HCT116 (cell line): ENCODE data around the gene ENHO. TPM values are rescaled to one million over a fixed set of nuclear protein-coding genes. Genes with fewer than 3 reads are reported as not detected.

Experiments used
- ATAC-seq: fragments of 200-7000 bp; cut with Tn5 transposase; 2 replicates; pipeline ENCODE4 v1.9.1; 2020; ENCODE audit warnings: mild to moderate bottlenecking, moderate library complexity
- BruUV-seq: library from RNA; stranded (reverse); fragments of 400-500 nt; replicated peaks from 2 replicates; lab custom pipeline; 2021; lab: Mats Ljungman, UMichigan
- CTCF ChIA-PET: fragments of 300-600 bp; sonication (Branson Sonifier 250); formaldehyde crosslinking; loops from one replicate; lab custom pipeline; 2021; ENCODE audit warnings: antibody characterized with exemption; lab: Charles Lee
- POLR2A ChIA-PET: fragments of 300-600, 350-600 bp; sonication (Branson Sonifier 250); formaldehyde crosslinking; loops from one replicate; lab custom pipeline; 2021; ENCODE audit warnings: antibody characterized with exemption; lab: Charles Lee
- RAD21 ChIA-PET, 2 experiments: fragments of 300-600 bp; sonication (Branson Sonifier 250); formaldehyde crosslinking; loops; one replicate each; lab custom pipeline; 2023; ENCODE audit warnings: low total read pairs in 2 of 2; ENCODE audit not compliant: uncharacterized antibody in 2 of 2, unreplicated experiment in 2 of 2, low non-redundant PET in 1 of 2; lab: Charles Lee
- DNase-seq: peaks from one replicate; pipeline ENCODE4 v3.0.0-alpha.2; 2010; ENCODE audit warnings: low read depth, low spot score
- H2AFZ ChIP-seq: fragments of 200-600 bp; shearing (Covaris generic), sonication (generic); 2 replicates; pipeline ENCODE4 v1.6.1; 2017; ENCODE audit warnings: low read depth, mixed run types, mixed read lengths, antibody characterized with exemption, low read length; ENCODE audit not compliant: poor library complexity, severe bottlenecking
- H3K27ac ChIP-seq: 2 replicates; pipeline ENCODE4 v1.5.1; 2012; ENCODE audit warnings: low read depth, low read length
- H3K27me3 ChIP-seq: fragments of 200-600 bp; sonication (generic); 2 replicates; pipeline ENCODE4 v1.6.1; 2016; ENCODE audit warnings: mixed run types, low read length, mixed read lengths; ENCODE audit not compliant: insufficient read depth
- H3K36me3 ChIP-seq, 2 experiments: fragments of 200-500 bp in 1 of 2; fragments of 200-600 bp in 1 of 2; sonication (Bioruptor generic) in 1 of 2; sonication (generic) in 1 of 2; 2 replicates each; pipeline versions ENCODE4 v1.5.1 to v1.6.1; 2014 to 2016; ENCODE audit warnings: low read length in 2 of 2, inconsistent platforms in 1 of 2, mixed read lengths in 1 of 2, mixed run types in 1 of 2; ENCODE audit not compliant: insufficient read depth in 2 of 2, control insufficient read depth in 1 of 2
- H3K4me1 ChIP-seq, 2 experiments: fragments of 200-600 bp in 1 of 2; sonication (generic) in 1 of 2; 2 replicates each; pipeline versions ENCODE4 v1.5.1 to v1.6.1; 2012 to 2017; ENCODE audit warnings: low read length in 2 of 2, inconsistent platforms in 1 of 2, mild to moderate bottlenecking in 1 of 2, mixed read lengths in 1 of 2, mixed run types in 1 of 2, moderate library complexity in 1 of 2; ENCODE audit not compliant: insufficient read depth in 2 of 2, control insufficient read depth in 1 of 2
- H3K4me2 ChIP-seq: fragments of 200-600 bp; sonication (generic); 2 replicates; pipeline ENCODE4 v1.6.1; 2017; ENCODE audit warnings: mixed run types, low read length, mixed read lengths
- H3K4me3 ChIP-seq, 2 experiments: fragments of 200-600 bp in 1 of 2; sonication (generic) in 1 of 2; replicated peaks in 1 of 2; 2 replicates each; pipeline ENCODE4 v1.5.1; 2011 to 2016; ENCODE audit warnings: low read length in 2 of 2, control low read depth in 1 of 2, low read depth in 1 of 2, mild to moderate bottlenecking in 1 of 2, mixed read lengths in 1 of 2, mixed run types in 1 of 2
- H3K79me2 ChIP-seq: fragments of 200-600 bp; sonication (generic); 2 replicates; pipeline ENCODE4 v1.6.1; 2017; ENCODE audit warnings: mild to moderate bottlenecking, mixed run types, low read length, moderate library complexity, mixed read lengths; ENCODE audit not compliant: insufficient read depth
- H3K9ac ChIP-seq: fragments of 200-600 bp; sonication (generic); 2 replicates; pipeline ENCODE4 v1.6.1; 2016; ENCODE audit warnings: low read length, mixed read lengths
- H3K9me2 ChIP-seq: fragments of 200-600 bp; sonication (generic), shearing (Covaris generic); 2 replicates; pipeline ENCODE4 v1.6.1; 2017; ENCODE audit warnings: mixed run types, mild to moderate bottlenecking, moderate library complexity; ENCODE audit not compliant: insufficient read depth
- H3K9me3 ChIP-seq, 2 experiments: fragments of 200-500 bp in 1 of 2; fragments of 200-600 bp in 1 of 2; sonication (Bioruptor generic) in 1 of 2; sonication (generic) in 1 of 2; 2 replicates each; pipeline ENCODE4 v1.6.1; 2014 to 2017; ENCODE audit warnings: low read length in 2 of 2, mixed read lengths in 2 of 2, inconsistent platforms in 1 of 2, low read depth in 1 of 2, mild to moderate bottlenecking in 1 of 2, mixed run types in 1 of 2, moderate library complexity in 1 of 2; ENCODE audit not compliant: control insufficient read depth in 1 of 2, insufficient read depth in 1 of 2
- H4K20me1 ChIP-seq: fragments of 200-600 bp; sonication (generic), shearing (Covaris generic); 2 replicates; pipeline ENCODE4 v1.6.1; 2017; ENCODE audit warnings: mixed run types, mild to moderate bottlenecking, moderate library complexity; ENCODE audit not compliant: insufficient read depth
- CEBPB ChIP-seq: IDR thresholded peaks from 2 replicates; pipeline ENCODE4 v1.6.1; 2012; ENCODE audit warnings: low read depth
- ELF1 ChIP-seq: IDR thresholded peaks from 2 replicates; pipeline ENCODE4 v1.6.1; 2012; ENCODE audit warnings: low read depth, borderline replicate concordance
- EZH2 ChIP-seq: fragments of 200-600 bp; sonication (generic); IDR thresholded peaks from 2 replicates; pipeline ENCODE4 v1.6.1; 2017; ENCODE audit warnings: antibody characterized with exemption, mixed run types
- FOSL1 ChIP-seq: IDR thresholded peaks from 2 replicates; pipeline ENCODE4 v1.6.1; 2012; ENCODE audit warnings: low read depth
- JUND ChIP-seq: IDR thresholded peaks from 2 replicates; pipeline ENCODE4 v1.6.1; 2012
- POLR2AphosphoS5 ChIP-seq: IDR thresholded peaks from 2 replicates; pipeline ENCODE4 v1.6.1; 2011; ENCODE audit warnings: mild to moderate bottlenecking, low read depth, low read length, moderate library complexity
- RAD21 ChIP-seq: IDR thresholded peaks from 2 replicates; pipeline ENCODE4 v1.6.1; 2012; ENCODE audit warnings: low read depth, mild to moderate bottlenecking
- SIN3A ChIP-seq: IDR thresholded peaks from 2 replicates; pipeline ENCODE4 v1.6.1; 2012; ENCODE audit warnings: low read depth
- SP1 ChIP-seq: IDR thresholded peaks from 2 replicates; pipeline ENCODE4 v1.6.1; 2012; ENCODE audit warnings: low read depth
- TCF7L2 ChIP-seq: IDR thresholded peaks from 2 replicates; pipeline ENCODE4 v1.7.0; 2011; ENCODE audit warnings: borderline replicate concordance, inconsistent platforms; ENCODE audit not compliant: insufficient read depth, insufficient read length; ENCODE audit errors: extremely low read depth
- YY1 ChIP-seq: IDR thresholded peaks from 2 replicates; pipeline ENCODE4 v1.6.1; 2011; ENCODE audit warnings: low read length, low read depth, moderate library complexity, mild to moderate bottlenecking; ENCODE audit not compliant: insufficient replicate concordance; ENCODE audit errors: extremely low read depth
- intact Hi-C: fragments of 100-400 bp; cut with micrococcal nuclease; formaldehyde crosslinking; loops from 2 replicates; pipeline ENCODE4 v1.10.0; 2022
- total RNA-seq: library from RNA; stranded (reverse); gene quantifications from one replicate; pipeline ENCODE4 v1.2.1, GENCODE V29; 2021; ENCODE audit not compliant: unreplicated experiment
- TF ChIP-seq, protein P1 (sequence below): IDR thresholded peaks from 2 replicates; pipeline ENCODE4 v1.6.1; 2012
- TF ChIP-seq, protein P2 (sequence below), 3 experiments: fragments of 200-600 bp in 1 of 3; sonication (generic) in 1 of 3; IDR thresholded peaks in 2 of 3; conservative IDR thresholded peaks in 1 of 3; 2 replicates each; pipeline ENCODE4 v1.5.1; 2012 to 2017; ENCODE audit warnings: low read depth in 2 of 3, low read length in 2 of 3, antibody characterized with exemption in 1 of 3, borderline replicate concordance in 1 of 3, control low read depth in 1 of 3, mild to moderate bottlenecking in 1 of 3, mixed read lengths in 1 of 3, mixed run types in 1 of 3, moderate library complexity in 1 of 3; ENCODE audit not compliant: insufficient read depth in 1 of 3
- TF ChIP-seq, protein P3 (sequence below): IDR thresholded peaks from 2 replicates; pipeline ENCODE4 v1.6.1; 2012

The ENHO gene
- total RNA-seq, 1 experiment from 2014 or later, result 6.1 TPM

DNA sequence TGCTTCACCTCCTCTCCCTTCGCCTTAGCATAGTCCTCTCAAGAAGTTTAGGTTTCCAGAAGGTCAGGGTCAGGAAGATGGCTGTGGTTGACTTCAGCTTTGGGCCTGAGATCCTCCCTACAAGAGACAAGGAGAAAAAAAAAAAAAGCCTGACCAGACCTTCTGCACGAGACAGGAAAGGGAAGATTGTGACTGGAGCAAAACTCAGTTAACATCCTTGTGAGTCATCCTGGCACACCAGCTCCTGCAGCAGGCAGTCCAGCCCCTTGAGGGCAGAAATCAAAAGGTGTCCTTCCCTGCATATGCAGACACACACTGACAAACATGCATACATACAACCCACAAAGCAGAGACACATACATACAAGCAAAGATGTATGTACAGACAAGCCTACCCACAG lies 18.0 kb upstream of the ENHO start:
- Histone ChIP-seq H3K27ac (no peak overlapping the region), H2AFZ (no peak overlapping the region), H3K27me3 (peaks cover 1% of the 10 kb centered on the region; the same call in 1 of the 2 replicates), H4K20me1 (no peaks in the 10 kb centered on the region), H3K4me2 (0 out of 2 replicates have a peak overlapping the region, but pooled peaks have one; percentile 17), H3K9ac (no peak overlapping the region), H3K36me3 (no peaks in the 10 kb centered on the region), H3K4me3 (no peak overlapping the region), H3K9me3 (no peaks in the 10 kb centered on the region)
- intact Hi-C loops, result no loop called here
- DNase-seq (no peak), ATAC-seq (peak; percentile 60)
- ChIA-PET POLR2A (no interaction called here), RAD21 (no interaction called here), CTCF (no interaction called here)
- BruUV-seq, result no TSS peak
- no peak for TF ChIP-seq SIN3A
- no peak for TF ChIP-seq SP1
- TF ChIP-seq, protein P1, sequence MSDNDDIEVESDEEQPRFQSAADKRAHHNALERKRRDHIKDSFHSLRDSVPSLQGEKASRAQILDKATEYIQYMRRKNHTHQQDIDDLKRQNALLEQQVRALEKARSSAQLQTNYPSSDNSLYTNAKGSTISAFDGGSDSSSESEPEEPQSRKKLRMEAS, result no peak
- TF ChIP-seq JUND, result no peak
- no peak for TF ChIP-seq EZH2
- TF ChIP-seq, protein P2, sequence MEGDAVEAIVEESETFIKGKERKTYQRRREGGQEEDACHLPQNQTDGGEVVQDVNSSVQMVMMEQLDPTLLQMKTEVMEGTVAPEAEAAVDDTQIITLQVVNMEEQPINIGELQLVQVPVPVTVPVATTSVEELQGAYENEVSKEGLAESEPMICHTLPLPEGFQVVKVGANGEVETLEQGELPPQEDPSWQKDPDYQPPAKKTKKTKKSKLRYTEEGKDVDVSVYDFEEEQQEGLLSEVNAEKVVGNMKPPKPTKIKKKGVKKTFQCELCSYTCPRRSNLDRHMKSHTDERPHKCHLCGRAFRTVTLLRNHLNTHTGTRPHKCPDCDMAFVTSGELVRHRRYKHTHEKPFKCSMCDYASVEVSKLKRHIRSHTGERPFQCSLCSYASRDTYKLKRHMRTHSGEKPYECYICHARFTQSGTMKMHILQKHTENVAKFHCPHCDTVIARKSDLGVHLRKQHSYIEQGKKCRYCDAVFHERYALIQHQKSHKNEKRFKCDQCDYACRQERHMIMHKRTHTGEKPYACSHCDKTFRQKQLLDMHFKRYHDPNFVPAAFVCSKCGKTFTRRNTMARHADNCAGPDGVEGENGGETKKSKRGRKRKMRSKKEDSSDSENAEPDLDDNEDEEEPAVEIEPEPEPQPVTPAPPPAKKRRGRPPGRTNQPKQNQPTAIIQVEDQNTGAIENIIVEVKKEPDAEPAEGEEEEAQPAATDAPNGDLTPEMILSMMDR (IDR thresholded peaks at IDR 0.05 in 2 of 3, conservative IDR thresholded peaks at IDR 0.05 in 1 of 3; ENCODE audit: borderline replicate concordance in 1 of 3, insufficient read depth in 1 of 3, low read depth in 2 of 3, low read length in 2 of 3), result no peak
- TF ChIP-seq ELF1, result no peak
- no peak for TF ChIP-seq TCF7L2
- TF ChIP-seq YY1, result no peak
- no peak for TF ChIP-seq POLR2AphosphoS5
- TF ChIP-seq FOSL1, result no peak
- TF ChIP-seq CEBPB, result no peak
- TF ChIP-seq, protein P3, sequence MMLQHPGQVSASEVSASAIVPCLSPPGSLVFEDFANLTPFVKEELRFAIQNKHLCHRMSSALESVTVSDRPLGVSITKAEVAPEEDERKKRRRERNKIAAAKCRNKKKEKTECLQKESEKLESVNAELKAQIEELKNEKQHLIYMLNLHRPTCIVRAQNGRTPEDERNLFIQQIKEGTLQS, result no peak
- TF ChIP-seq RAD21, result no peak
- TF ChIP-seq, all 23 proteins: peak for 0
- Histone ChIP-seq H3K79me2 (no peaks in the 10 kb centered on the region), H3K9me2 (no peaks in the 10 kb centered on the region), H3K4me1 (peaks cover 0 to 8% of the 10 kb centered on the region in 2 experiments; a peak in 2 of 4 replicates)
